ENCODE results near the gene AVPI1.
A peak's percentile ranks its signal among the peaks of the same experiment; 100 is the strongest.
"Not testable (repeated sequence)": the region's sequence is repeated elsewhere in the genome, so short reads cannot be mapped to it uniquely, and the experiment has no call there.

AVPI1 gene

DNA sequence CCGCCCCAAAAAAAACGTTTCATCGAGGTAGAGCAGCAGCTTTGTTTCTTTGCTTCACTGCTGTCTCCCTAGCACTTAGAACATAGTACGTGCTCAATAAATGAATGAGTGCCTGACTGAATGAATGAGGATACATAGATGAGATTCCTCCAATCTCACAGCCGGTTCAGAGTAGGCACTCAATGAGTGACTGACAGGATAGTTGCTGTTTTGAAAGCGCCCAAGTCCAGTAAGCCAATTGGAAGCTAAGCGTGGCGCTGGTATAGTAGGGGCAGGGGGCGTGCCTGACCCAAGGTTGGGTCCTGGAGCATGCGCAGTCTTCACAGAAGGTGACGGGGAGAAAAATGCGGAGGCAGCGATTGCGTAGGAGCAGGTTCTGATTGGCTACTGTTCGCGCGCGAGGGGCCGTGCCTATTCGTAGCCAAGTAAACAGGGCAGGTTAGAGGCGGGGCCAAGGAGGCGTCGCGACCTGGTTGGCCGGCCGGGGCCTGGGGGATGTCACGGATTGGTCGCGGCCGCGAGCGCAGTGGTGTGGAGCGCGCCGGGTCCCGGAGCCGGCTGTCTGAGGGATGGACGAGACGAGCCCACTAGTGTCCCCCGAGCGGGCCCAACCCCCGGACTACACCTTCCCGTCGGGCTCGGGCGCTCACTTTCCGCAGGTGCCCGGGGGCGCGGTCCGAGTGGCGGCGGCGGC lies 46.7 kb downstream of the AVPI1 start, which contains the start of gene PI4K2A:
PI4K2A (plus strand) TSS at position 498 of the 694 bp plus-strand sequence; CDS start at position 570, 72 bp downstream.
- DNase-seq (ENCODE audit: low read depth), result peak; percentile 98

- DNase-seq (ENCODE audit: low read depth), result not testable (repeated sequence)
Measured at GRCh38 chr10:97639090-97639489, 48.0 kb downstream of the AVPI1 start.

GRCh38 chr10:97635577-97635976 lies 51.5 kb downstream of the AVPI1 start:
- DNase-seq (ENCODE audit: low read depth), result no peak

DNA sequence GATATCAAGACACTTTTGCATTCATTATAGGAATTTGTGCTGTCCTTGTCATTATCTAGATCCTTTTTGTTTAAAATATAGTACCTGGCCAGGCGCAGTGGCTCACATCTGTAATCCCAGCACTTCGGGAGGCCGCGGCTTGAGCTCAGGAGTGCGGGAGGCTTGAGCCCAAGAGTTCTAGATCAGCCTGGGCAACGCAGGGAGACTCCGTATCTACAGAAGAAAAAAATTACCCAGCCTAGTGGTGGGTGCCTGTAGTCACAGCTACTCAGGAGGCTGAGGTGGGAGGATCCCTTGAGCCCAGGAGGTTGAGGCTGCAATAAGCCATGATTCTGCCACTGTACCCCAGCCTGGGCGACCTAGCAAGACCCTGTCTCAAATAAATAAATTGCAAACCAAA lies 53.1 kb downstream of the AVPI1 start:
- no peak for DNase-seq (ENCODE audit: low read depth)

- DNase-seq (ENCODE audit: low read depth), result peak; percentile 80
Measured at GRCh38 chr10:97632949-97633884, 53.8 kb downstream of the AVPI1 start, which contains the start of gene MORN4. Gene MORN4 (minus strand): TSS chr10:97633500. CDS start chr10:97619653, 13,847 bp downstream.

DNA sequence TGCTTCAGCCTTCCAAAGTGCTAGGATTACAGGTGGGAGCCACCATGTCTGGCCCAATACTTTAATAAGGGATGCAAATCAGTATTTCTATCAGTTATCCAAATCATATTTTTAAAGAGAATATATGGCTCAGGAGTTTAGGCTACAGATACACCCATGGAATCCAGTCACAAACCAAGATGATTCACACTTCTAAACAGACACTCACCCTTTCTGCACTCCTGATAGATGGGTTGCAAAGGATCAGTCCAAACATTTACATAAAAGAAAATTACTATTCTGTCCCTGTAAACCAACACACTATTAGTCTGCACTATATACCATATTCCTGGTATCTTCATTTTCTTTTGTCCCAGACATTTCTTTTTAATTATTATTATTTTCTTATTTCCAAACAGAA lies 55.9 kb downstream of the AVPI1 start:
- no peak for DNase-seq (ENCODE audit: low read depth)

- DNase-seq (ENCODE audit: low read depth), result no peak
Measured at GRCh38 chr10:97629289-97629688, 57.8 kb downstream of the AVPI1 start.

DNA sequence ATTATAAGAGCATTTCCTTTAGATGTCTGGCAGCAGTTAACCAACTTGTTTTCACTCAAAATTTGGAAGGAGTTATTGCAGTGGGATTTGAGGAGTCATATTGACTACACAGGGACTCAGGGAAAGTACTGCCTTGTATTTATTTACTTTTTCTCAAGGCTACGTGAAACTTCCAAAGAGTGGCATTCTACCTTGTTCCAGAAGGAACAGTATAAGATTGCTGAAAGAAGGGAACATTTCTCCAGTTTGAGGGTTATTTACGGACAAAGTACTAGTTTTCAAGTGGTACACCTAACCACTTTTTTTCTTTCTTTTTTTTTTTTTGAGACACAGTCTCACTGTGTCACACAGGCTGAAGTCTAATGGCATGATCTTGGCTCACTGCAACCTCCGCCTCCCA lies 58.8 kb downstream of the AVPI1 start:
- DNase-seq (ENCODE audit: low read depth), result no peak

DNA sequence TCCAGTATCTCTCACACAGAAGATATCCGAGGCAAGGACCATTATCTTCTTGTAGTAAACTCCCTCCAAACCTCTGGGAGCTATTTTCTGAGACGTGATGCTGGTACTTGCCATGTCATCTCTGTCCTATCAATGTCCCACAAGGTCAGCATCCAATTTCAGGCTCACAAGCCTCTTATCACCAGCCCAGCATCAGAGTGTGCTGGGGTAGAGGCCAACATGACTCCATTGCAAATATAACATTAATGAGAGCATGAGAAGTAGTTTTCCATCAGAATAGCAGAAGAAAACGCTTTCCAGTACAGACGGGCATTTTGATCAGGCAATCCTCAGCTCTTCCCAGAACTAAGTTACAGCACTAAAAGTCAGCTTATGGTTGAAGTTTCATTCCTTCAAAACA lies 59.3 kb downstream of the AVPI1 start:
- DNase-seq (ENCODE audit: low read depth), result no peak
